GOT3 (cell line): Measurements from ENCODE around the gene EBI3.
"Not testable (repeated sequence)": the region's sequence is repeated elsewhere in the genome, so short reads cannot be mapped to it uniquely, and the experiment has no call there.

Source experiments
- DNase-seq: peaks from one replicate; lab custom pipeline; 2025; ENCODE audit warnings: mixed read lengths; lab: John Stamatoyannopoulos, UW

EBI3 gene

GRCh38 chr19:4229179-4229931, at the start of gene EBI3:
Gene EBI3, plus strand, starts transcription at chr19:4229523. Its CDS starts 28 bp downstream, at chr19:4229551.
- DNase-seq, result peak; percentile 45

GRCh38 chr19:4181053-4181508, 48.2 kb upstream of the EBI3 start:
- DNase-seq, result no peak

- DNase-seq, result peak; percentile 68
These were observed 47.1 kb upstream of the EBI3 start, which contains the start of the genes ANKRD24 and SIRT6 for GRCh38 chr19:4182084-4182810. Gene ANKRD24, plus strand, starts transcription at chr19:4182689. Its CDS starts 3,737 bp downstream, at chr19:4186426. Gene SIRT6, minus strand, starts transcription at chr19:4182563. Its CDS starts 24 bp downstream, at chr19:4182539.

GRCh38 chr19:4183967-4184717, 45.2 kb upstream of the EBI3 start:
- DNase-seq, result no peak

- DNase-seq, result no peak
These were observed 44.5 kb upstream of the EBI3 start for GRCh38 chr19:4184718-4185352.

- DNase-seq, result no peak
These were observed 43.8 kb upstream of the EBI3 start for GRCh38 chr19:4185413-4186086.

GRCh38 chr19:4186087-4186993, 43.0 kb upstream of the EBI3 start:
- DNase-seq, result peak; percentile 21

- no peak for DNase-seq
These were observed 41.8 kb upstream of the EBI3 start for GRCh38 chr19:4187313-4188122.

GRCh38 chr19:4189641-4190040, 39.7 kb upstream of the EBI3 start:
- DNase-seq, result no peak

- not testable (repeated sequence) for DNase-seq
These were observed 36.8 kb upstream of the EBI3 start for GRCh38 chr19:4192537-4192936.

- no peak for DNase-seq
These were observed 35.0 kb upstream of the EBI3 start for GRCh38 chr19:4194353-4194752.

- no peak for DNase-seq
These were observed 33.3 kb upstream of the EBI3 start for GRCh38 chr19:4196009-4196408.

- DNase-seq, result no peak
These were observed 32.7 kb upstream of the EBI3 start for GRCh38 chr19:4196587-4197148.

GRCh38 chr19:4197228-4197624, 32.1 kb upstream of the EBI3 start:
- DNase-seq, result no peak

GRCh38 chr19:4197625-4198466, 31.5 kb upstream of the EBI3 start:
- no peak for DNase-seq

- no peak for DNase-seq
These were observed 30.7 kb upstream of the EBI3 start for GRCh38 chr19:4198467-4199126.

- DNase-seq, result no peak
These were observed 29.5 kb upstream of the EBI3 start for GRCh38 chr19:4199699-4200293.
